GM18519 (cell line): Measurements from ENCODE around the gene WDR86.

ENCODE experiments used
- ATAC-seq: cut with Tn5 transposase; IDR thresholded peaks from one replicate; pipeline ENCODE4 v1.9.1; 2021; ENCODE audit warnings: mild to moderate bottlenecking, moderate library complexity; ENCODE audit not compliant: unreplicated experiment, low FRiP score

Gene WDR86

DNA sequence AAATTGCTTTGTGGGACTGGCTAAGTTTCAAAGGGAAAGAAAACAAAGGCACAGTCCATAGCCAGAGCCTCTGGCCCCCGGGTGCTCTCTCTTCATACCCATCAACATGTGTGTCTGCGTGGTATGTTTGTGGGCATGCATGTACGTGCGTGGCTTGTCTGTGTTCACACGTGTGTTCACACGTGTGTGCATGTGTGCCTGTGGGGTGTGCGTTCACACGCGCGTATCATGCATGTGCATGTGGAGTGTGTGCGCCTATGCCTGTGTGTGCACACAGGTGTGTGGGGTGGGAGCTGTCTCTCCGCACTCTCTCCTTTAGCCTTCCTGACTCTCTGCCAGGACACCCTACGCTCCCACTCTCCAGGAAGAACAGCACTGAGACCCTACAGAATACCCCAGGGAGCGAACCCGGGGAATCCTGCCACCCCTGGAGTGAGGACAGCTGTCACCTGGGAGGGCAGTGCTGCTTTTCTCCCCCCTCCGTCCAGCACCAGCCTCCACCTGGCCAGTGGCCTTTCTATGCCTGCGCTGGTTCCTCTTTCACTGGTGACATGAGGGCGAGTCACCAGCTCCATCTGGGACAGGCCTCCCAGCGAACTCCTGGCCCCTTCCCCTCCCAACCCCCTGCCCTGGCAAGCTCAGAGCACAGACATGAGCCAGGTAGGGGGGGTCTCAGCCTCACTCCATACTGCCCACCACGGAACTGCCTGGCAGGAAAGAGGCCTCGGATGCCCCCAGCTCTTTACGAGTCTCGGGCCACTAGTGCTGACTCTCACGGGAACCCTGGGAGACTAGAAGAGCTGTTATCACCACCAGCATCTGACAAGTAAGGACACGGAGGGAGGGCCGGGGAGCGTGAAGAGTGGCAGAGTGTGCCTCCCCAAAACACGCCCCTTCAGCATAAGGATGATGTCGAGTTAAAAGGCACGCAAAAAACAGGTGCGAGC lies 16.5 kb downstream of the WDR86 start:
- ATAC-seq, result no peak

DNA sequence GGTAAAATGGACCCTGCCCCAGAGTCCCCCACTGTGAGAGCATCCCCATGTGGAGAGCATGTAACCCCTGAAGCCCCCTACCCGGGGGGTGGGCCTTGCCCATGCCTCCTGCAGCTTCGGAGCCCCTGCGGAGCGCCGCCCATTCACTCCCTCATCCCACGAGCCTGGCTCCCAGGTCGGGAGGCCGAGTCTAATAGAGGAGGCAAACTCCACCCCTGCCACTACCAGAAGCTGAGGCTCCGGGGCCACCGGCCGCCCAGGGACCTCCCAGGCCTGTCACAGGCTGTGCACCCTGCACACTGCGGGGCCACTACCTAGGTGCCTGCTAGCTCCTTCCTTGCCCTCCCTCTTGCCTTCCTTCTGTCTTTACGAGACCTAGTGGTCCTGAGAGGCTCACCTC lies 17.4 kb downstream of the WDR86 start:
- ATAC-seq, result no peak

DNA sequence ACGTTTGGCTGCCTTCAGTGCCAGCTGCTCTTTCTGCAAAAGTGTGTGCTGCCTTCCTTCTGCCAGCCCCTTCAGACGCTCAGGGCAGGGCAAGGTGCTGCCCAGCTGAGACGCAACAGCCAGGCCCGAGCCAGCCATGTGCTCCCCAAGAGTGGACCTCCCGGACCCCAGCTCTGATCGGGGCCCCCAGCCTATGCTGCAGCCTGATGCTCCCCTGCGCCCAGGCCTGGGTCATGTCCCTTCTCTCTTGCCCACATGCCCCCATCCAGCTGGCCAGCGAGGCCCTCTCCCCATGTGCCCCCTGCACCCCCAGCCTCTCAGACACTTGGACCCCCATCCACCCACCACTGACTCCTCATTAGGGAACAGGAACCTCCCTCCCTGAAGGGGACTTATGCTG lies 17.8 kb downstream of the WDR86 start:
- ATAC-seq, result no peak

DNA sequence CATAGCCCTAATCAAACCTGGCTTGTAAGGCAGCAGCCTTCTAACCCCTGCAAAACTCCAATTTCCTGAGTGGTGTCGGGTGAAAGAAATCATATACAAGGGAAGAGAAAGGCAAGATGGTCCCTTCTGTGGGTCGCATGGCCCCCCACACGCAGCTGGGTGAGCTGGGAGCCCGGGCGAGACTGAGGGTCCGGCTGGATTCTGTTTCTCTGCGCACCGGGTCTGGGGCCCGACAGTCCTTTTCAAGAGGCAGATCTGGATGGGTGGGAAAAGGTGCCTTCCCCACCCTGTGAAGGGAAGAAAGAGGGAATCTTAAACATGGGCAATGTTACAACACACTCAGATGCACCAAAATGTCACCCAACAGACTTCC lies 18.5 kb downstream of the WDR86 start:
- no peak for ATAC-seq

DNA sequence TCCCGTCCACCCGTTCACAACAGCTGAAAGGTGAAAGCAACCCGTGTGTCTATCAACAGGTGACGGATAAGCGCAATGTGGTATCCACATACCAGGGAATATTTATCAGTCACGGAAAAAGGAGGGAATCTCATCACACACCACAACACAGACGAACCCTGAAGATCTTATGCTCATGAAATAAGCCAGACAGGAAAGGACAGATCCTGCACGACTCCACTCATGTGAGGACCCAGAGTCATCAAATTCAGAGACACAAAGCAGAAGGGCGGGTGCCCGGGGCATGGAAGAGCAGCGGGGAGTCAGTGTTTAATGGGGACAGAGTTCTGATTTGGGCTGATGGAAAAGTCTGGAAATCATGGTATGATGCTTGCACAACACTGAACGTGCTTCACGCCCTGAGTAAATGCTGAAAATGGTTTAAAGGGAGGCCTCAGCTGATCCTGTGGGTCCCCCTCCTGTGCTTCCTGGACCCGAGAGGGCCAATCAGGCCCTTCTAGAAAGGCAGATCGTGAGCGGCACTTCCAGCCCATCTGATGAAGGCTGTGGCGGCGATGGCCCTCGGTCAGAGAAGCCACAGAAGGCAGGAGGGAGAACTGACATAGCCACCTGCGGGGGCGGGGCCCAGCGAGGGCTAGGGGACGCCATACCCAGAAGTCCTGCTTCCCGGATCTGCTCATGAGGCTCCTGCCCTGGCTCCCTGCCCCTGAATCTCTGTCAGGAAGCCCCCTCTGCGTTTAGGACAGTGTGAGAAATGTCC lies 19.1 kb downstream of the WDR86 start:
- no peak for ATAC-seq

DNA sequence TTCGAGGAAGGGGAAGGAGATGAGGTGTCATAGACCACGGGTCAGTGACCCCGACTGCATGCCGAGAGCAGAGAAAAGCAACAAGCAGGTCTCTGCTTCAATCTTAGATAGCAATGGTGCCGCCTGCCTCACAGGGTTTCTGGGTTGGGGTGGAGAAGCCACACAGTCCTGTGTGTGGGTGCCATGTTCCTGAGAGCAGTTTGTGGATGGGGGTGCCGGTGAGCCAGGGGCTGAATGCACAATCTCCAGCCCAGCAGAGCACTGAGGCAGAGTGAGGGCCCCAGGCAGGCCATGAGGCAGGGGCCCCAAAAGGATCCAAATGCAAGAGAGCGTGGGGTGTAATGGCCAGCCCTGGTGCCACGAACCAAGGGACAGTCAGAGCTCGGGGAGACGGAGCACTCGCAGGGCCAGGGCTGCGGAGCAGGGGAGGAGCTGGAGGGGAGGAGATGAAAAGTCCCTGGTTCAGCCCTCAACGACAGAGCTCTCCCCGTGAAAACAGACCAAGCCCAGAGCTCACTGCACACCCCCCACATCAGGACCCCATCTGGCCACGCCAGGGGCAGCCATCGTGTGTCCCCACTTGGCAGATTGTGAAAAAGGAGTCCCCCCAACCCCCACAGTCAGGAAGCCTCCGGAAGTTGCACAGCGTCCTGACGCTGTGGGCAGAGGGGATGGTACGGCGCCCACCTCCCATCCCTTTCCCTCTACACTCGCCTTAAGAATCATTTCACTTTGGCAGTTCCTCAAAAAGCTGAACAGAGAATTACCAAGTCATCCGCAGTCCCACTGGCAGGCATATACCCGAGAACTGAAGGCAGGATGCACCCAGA lies 19.9 kb downstream of the WDR86 start:
- ATAC-seq, result no peak

DNA sequence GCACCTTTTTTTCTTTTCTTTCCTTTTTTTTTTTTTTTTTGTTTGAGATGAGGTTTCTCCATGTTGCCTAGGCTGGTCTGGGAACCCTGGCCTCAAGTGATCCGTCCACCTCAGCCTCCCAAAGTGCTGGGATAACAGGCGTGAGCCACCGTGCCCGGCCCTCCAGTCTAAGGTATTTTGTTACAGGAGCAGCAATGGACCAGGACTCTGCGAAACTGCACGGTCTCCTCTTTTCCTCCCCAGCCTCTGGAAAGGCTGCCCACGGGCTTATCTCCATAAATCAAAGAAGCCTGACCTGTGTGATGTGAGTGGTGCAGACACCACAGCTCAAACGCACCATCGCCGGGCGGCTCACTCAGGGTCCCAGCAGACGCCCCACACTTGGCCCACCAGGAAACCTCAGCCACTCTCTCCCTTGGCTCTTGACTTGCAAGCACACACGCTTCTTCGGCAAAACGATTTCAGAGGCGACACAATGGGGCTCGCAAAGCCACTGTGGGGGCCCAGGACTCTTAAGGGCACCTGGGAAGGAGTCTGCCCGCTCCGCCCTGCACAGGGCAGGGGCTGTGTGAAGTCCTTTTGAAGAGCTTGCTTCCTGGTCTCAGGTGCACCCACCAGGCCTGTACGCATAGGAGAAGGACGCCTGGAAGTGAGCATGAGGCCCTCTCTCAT lies 20.6 kb downstream of the WDR86 start:
- no peak for ATAC-seq

DNA sequence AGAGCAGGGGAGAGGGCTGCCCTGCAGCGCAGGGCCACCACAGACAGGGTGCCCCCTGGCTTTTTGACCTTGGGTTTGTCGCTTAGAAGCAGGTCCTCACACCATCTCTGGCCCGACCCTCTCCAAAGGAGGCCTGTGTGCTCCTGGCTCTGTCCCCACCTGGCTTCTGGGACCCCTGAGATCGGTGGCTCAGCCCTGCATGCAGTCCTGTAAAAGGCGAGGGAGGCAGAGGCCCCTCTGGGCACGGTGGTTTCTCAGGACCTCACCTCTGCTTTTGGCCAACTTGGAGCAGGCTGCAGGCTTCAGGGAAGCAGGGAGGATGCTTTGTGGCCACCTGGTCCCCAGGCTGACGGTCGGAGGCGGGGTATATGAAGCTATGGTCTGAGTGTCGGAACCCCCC lies 21.4 kb downstream of the WDR86 start:
- ATAC-seq, result no peak

DNA sequence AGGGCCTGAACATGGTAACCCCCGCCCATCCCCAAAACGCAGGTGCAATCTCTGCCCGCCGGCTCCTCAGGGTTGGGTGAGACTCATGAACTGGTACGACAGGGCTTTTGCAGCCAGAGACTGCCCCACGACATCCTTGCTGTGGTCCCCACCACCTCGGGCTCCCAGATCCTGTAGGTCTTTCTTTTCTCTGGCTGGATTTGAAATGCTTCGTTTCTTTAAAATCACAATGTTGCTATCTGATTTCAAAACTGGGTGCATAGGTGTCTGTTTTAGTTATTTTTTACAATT lies 21.9 kb downstream of the WDR86 start:
- no peak for ATAC-seq

DNA sequence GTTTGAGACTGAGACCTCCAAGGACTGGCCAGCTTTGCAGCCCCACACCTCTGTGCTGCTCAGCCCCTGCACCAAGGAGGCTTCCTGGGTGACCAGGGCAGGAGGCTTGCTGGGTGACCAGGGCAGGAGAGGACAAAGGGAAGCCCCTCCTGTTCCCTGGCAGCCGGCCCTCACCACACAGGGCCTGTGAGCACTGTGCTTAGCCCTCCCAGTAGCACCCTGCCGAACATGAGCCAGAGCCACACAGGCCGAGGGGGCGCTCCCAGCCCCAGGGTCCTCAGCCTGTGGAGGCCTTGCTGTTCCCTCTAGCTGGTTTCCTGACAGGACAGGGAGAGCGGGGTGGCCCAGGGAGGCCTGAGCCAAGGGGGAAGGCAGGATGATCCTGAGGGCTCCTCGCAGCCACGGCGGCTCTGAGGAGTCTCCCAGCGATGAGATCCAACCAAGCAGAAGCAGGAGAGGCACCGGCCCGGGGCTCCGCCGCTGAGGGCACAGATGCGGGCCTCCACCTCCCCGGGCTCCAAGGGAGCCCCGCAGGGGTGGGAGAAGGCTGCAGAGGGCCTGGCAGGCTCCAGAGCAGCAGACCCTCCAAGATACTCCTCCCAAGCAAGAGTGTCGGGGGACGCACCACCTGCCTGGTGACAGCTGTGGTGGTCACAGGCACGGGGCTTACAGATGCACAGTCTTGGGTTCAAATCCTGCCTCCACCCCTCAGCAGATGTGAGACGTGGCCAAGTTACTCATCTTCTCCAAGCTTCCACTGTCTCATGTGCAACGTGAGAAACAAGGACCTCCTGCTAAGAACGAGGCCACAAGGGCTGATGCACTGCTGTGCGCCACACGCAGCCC lies 22.5 kb downstream of the WDR86 start:
- ATAC-seq, result no peak

DNA sequence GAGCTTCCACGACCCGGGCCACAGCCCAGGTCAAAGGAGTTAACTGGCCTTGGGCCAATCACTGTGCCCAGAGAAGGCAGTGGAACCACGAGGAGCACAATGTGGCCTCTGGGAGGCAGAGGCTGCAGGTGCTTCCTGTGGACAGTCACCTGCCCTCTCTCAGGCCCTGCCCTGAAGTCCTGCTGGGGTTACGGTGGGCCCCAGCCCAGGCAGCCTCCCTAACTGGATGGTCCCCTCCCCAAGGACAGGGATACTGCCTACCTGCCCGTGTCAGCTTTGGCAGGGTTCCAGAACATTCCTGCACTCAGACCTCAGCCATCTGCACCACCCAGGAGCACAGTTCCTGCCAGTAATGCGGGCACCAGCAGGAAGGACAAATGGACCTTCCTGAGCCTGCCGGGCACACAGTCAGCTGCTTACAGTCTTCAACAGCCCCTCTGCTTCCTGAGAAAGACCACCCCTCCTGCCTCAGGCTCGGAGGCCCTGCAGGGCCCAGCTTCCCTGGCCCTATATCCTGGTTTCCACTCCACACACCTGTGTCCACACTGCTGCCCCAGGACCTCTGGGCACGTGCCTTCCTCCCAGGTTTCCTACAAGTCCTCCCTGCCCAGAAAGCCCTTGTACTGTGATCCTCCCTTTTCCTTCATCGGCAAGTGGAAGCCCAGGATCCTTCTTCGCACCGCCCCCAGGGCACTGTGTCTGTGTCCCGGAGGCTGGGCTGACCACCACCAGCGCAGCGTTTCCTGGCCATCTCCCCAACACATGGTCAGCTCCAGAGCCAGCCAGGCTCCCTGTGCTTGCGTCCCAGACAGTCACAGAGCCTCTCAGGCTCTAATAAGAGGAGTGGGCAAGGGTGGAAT lies 23.3 kb downstream of the WDR86 start:
- no peak for ATAC-seq

DNA sequence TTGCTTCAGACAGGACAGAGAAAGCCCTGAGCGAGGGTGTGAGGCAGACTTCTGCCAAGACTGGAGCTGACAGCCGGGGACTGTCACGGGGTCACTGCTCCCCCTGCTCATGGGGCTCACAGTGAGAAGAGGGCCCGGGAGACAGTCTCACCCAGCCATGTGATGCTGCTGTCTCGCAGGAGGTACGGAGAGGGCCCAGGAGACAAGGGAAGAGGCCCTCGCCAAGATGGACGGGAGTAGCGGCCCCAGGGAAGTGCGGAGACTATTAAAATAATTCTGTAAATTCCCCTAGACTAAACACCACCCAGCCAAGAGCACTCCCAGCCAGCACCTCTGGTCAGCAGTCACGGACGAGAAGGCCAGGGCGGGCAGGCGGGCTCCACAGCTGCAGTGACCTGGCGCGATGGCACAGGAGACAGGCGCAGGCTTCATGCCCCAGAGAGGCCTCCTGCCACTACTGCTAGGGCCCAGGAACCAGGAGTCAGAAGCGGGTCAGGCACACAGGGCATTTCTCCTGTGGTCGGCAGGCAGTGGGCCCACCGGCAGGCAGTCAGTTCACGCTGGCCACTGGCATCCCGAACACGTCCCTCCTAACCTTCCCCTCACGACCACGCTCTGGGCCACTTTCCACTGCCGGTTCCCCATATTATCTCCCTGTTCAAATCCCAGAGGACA lies 24.1 kb downstream of the WDR86 start:
- no peak for ATAC-seq

DNA sequence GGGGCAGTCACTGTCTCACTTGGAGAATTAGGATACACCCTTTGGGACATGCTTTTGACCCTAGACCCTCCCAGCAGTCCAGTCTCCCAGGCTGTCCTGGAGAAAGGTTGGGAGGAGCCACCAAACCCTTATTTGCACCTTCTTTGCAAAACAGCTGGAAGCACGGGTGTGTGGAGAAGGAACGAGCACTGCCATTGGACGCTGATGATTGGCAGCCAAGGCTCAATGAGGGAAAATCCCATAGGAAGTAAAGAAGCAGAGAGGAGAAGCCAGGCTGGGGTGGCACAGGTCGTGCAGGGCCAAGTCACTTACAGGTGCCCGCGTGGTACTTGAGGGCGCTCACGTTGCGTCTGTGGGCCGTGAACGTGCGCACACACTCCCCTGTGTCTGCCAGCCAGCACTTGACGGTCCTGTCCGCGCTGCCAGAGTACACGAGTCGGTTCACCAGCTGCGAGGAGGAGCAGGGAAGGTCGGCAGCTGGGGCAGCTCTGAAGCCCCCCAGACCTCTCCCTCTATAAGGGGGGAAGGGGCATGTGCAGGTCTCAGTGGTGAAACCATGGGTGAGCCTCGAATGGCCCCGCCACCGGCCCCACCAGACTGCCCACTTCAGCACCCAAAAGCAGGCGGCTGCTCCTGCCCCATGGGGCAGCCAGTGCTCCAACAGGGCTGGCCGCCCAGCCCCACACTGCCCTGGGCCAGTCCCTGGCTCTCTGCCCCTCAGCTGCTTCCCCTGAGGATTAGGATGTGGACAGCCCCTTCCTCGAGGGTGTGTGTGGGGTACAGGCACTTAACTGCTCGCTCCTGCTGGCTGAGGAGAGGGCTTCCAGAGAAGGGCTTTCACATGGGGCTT lies 24.8 kb downstream of the WDR86 start:
- no peak for ATAC-seq

DNA sequence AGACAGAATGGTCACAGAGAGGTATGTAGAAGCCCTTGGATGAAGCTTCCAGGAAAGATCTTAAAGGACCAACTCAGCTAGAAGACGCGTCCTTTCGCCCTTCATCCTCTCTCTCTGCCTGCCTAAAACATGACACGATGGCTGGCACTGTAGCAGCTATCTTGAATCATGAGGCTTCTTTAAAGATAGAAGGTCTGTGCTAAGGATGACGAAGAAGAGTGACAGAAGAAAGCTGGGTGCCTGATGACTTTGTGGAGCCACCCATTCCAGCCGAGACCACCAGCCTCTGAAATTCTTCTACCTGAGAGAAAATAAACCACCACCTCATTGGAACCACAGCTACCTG lies 25.5 kb downstream of the WDR86 start:
- no peak for ATAC-seq

DNA sequence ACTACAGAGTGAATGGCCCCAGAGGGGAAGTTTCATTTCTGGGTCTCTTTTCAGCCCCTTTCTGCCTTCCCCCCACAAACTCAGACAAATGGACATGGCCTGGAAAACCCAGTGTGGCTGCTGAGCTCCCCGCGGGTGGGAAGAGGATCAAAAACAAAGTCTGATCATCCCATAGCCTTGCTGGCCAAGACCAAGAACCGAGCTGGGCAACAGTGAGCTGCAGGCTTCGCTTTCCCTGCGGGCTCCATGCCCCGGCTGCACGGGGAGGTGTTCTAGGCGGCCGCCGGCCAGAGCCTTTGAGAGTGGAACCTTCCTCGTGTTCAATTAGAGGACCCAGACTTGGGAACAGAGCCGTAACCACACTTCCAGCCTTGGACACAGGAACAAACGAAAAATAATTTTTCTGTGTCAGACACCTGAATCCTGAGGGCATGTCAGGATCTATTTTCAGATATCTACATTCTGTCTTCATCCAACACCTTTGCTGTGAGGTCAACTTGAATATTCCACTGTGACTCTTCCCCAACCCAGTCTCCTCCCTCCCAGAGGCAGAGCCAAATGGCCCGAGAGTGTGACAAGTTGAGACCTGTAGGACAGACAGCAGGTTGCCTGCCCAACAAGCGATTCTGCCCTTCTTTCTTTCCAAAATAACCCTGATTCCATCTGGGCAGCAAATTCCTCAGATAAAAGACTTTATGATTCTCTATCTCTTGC lies 26.0 kb downstream of the WDR86 start:
- no peak for ATAC-seq

DNA sequence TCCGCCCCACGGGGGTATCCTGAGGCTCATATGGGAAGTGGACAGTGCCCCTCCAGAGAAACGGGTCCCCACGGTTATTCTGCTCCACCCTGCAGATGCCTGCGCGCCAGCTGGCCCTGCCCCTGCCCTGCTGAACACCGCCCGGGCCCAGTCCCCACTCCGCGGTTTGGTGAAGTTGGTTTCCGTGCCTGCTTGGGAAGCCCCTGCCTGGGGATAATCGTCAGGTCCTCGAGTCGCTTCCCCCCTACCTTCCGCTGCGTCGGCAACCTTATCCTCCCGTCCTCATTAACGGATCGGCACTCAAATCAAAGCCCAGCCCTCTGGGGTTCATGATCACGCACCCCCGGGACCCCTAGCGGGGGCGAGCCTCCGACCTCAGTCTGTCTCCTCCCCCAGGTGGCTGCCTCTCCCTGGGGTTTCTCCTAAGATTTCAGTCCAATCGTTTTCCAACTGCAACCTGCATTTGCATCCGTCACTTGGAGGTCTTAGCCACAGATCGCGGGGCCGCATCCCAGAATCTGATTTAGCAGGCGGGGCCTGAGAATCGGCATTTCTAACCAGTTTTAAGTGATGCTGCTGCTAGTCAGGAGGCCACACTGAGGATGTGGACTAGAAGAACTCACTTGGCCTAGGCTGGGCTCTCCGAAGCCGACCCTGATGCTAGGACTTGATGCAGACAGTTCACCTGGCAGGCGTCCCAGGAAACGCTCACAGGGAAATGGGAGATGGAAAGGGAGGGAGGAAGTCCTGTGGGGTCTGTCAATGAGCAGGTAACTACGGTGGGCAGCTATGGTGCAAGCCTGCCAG lies 27.6 kb downstream of the WDR86 start:
- ATAC-seq, result no peak
